Stimulated activated CD8-positive, alpha-beta memory T cell treated with anti-CD3 and anti-CD28 coated beads, Interleukin-12 subunit alpha, Interleukin-12 subunit beta, amount 100 ng/mL, for 4 hours (primary cell): Measurements from ENCODE around the gene TMEM178A.

Experiments used
- DNase-seq: peaks from one replicate; pipeline ENCODE4 v3.0.0-alpha.2; 2020; ENCODE audit warnings: low read depth

The TMEM178A gene

DNA sequence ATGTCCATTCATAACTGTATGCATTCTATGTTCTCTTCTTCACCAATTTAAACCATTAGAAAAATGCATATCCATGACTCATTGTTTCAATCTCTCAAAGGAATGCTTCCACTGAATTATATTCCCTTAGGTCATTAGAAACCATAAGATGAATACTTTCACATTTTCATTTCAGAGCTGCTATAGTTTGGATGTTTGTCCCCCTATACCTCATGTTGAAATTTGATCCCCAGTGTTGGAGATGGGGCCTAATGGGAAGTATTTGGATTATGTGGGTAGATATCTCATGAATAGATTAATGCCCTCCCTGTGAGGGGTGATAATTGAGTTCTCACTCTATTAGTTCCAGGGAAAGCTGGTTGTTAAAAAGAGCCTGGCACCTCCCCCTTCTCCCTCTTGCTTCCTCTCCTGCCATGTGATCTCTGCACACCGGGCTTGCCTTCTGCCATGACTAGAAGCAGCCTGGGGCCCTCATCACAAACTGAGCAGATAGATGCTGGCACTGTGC, 77.6 kb downstream of the TMEM178A start:
- DNase-seq, result no peak

DNA sequence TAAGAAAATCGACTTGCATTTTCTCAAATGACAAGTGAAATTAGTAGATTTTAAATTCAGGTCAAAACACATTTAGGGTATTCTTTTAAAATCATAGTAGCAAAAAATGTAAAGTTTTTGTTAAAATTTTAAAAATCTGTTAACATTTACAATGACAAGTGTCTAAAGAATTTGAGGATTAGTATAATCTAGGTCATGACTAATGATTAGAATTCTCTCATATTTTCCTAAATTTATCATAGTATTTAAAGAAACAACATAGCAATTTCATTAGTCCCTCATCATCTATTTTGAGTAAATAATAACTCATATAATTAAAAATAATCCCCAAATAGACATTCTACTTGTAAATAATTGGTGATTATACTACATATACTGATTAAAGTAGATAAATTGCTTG, 89.7 kb downstream of the TMEM178A start:
- no peak for DNase-seq

DNA sequence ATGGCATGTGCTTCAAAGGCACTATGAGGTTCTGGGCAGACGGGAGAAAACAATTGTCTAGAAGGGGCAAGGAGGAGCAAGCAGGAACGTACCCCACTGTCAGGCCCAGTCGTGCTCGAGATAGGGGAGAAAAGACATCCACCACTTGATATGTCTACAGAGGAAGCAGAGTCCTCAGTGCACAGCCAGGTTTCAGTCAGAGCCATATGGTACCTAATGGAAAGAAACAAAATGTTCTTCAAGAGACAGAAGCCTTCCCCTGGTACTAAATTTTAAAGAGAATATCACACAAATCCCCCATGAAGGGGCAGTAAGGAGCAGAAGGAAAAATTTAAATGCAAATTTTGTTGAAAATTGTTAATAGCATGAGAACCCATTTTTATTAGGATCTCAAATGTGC, 91.4 kb downstream of the TMEM178A start:
- DNase-seq, result no peak

DNA sequence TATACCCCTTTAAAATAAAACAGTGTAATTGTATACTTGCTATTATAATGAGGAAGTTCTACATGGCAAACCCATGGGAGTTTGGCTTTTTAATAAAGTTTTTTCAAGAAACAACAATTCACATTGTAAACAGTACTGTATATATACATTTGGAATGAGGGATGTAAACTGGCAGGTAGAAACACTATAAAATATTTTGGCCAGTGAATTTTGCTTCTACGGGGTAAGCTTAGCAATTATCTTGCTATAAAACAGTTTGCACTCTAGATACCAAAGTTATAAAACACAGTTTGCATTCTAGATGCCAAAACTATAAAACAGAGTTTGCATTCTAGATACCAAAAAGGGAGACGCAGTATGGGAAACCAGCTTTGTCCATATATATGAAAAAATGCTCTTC, 96.7 kb downstream of the TMEM178A start:
- DNase-seq, result no peak
